Mesothelial cell of epicardium (in vitro differentiated cells): ENCODE measurements around the gene GALR1. TPM values are rescaled to one million over a fixed set of nuclear protein-coding genes. Genes with fewer than 3 reads are reported as not detected.

Experiments
- DNase-seq, 2 experiments: peaks; one replicate each; pipeline ENCODE4 v3.0.0; 2021; ENCODE audit warnings: low spot score in 2 of 2; ENCODE audit not compliant: unreplicated experiment in 2 of 2
- H3K27ac Mint-ChIP-seq: 2 replicates; pipeline ENCODE4 v1.8.0; 2021; ENCODE audit warnings: mixed read lengths
- H3K27me3 Mint-ChIP-seq: 2 replicates; pipeline ENCODE4 v1.8.0; 2021; ENCODE audit warnings: low read depth, mixed read lengths
- H3K36me3 Mint-ChIP-seq: 2 replicates; pipeline ENCODE4 v1.8.0; 2021; ENCODE audit warnings: mixed read lengths
- H3K4me1 Mint-ChIP-seq: 2 replicates; pipeline ENCODE4 v1.8.0; 2021; ENCODE audit warnings: mixed read lengths
- H3K4me3 Mint-ChIP-seq: 2 replicates; pipeline ENCODE4 v1.8.0; 2021; ENCODE audit warnings: mild to moderate bottlenecking, moderate library complexity, mixed read lengths
- H3K9me3 Mint-ChIP-seq: 2 replicates; pipeline ENCODE4 v1.8.0; 2021; ENCODE audit warnings: mixed read lengths
- CTCF ChIP-seq: fragments of 200-600 bp; sonication (generic); IDR thresholded peaks from one replicate; pipeline ENCODE4 v1.5.0; 2021; ENCODE audit warnings: antibody characterized with exemption; ENCODE audit not compliant: unreplicated experiment
- total RNA-seq: library from RNA; stranded (reverse); gene quantifications from 3 replicates; pipeline ENCODE4 v1.2.1, GENCODE V29; 2021

Gene GALR1
- total RNA-seq, 1 donor from 2014 or later, result not detected

GRCh38 chr18:77299706-77300105, 50.1 kb downstream of the GALR1 start:
- Mint-ChIP-seq H3K4me1 (no peaks in the 10 kb centered on the region), H3K27me3 (peaks cover 23% of the 10 kb centered on the region), H3K4me3 (no peak overlapping the region), H3K9me3 (no peaks in the 10 kb centered on the region), H3K27ac (no peak overlapping the region), H3K36me3 (no peaks in the 10 kb centered on the region)
- TF ChIP-seq CTCF, result no peak
- DNase-seq, result no peak

DNA sequence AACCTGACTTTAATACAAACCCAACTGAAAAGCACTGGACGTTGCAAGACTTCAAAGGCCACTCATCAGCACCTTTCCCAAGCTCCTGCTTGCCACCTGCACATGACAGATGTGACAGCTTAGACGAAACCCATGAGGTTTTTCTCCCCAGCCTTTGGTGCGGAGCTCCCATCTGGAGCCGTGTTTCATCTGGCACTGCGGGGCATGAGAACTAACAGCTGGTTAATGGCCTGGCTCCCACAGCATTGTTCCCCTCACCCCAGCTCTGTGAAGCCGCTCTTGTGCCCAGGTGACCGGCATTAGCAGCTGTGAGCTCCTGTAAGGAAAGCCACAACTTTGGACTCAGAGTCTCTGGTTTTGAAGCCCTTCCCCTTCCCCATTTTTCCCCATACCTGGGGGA, 50.9 kb downstream of the GALR1 start:
- H3K36me3 Mint-ChIP-seq, result no peaks in the 10 kb centered on the region
- no peak for TF ChIP-seq CTCF
- DNase-seq, result no peak
- peaks cover 23% of the 10 kb centered on the region for H3K27me3 Mint-ChIP-seq
- H3K4me3 Mint-ChIP-seq, result no peak overlapping the region
- no peaks in the 10 kb centered on the region for H3K9me3 Mint-ChIP-seq
- no peaks in the 10 kb centered on the region for H3K4me1 Mint-ChIP-seq
- no peak overlapping the region for H3K27ac Mint-ChIP-seq

DNA sequence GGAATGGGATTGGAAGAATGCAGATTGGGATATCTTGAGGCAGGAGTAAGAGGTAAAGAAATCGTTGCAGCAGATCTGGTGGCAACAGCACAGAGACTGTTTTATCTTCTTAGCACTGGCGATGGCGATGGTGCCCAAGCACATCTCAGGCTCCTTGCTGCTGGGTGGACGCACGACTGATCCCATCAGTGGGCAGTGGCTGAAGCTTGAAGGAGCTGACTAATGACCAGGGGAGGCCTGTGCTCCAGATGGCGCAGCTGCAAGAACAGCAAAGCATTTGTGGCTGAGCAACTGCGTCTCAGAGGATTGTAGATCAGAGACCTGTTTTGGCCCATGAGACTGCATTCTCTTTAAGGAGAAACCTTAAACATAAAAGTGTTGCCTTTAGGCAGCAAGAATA, 54.6 kb downstream of the GALR1 start:
- no peak for TF ChIP-seq CTCF
- no peaks in the 10 kb centered on the region for H3K9me3 Mint-ChIP-seq
- DNase-seq, result no peak
- no peaks in the 10 kb centered on the region for H3K36me3 Mint-ChIP-seq
- H3K27ac Mint-ChIP-seq, result no peak overlapping the region
- peaks cover 13% of the 10 kb centered on the region for H3K27me3 Mint-ChIP-seq
- no peak overlapping the region for H3K4me3 Mint-ChIP-seq
- H3K4me1 Mint-ChIP-seq, result no peaks in the 10 kb centered on the region

GRCh38 chr18:77305676-77306075, 56.0 kb downstream of the GALR1 start:
- H3K27me3 Mint-ChIP-seq, result peaks cover 13% of the 10 kb centered on the region
- no peak overlapping the region for H3K4me3 Mint-ChIP-seq
- no peak overlapping the region for H3K27ac Mint-ChIP-seq
- H3K36me3 Mint-ChIP-seq, result no peaks in the 10 kb centered on the region
- DNase-seq, result no peak
- no peak for TF ChIP-seq CTCF
- no peaks in the 10 kb centered on the region for H3K9me3 Mint-ChIP-seq
- no peaks in the 10 kb centered on the region for H3K4me1 Mint-ChIP-seq

DNA sequence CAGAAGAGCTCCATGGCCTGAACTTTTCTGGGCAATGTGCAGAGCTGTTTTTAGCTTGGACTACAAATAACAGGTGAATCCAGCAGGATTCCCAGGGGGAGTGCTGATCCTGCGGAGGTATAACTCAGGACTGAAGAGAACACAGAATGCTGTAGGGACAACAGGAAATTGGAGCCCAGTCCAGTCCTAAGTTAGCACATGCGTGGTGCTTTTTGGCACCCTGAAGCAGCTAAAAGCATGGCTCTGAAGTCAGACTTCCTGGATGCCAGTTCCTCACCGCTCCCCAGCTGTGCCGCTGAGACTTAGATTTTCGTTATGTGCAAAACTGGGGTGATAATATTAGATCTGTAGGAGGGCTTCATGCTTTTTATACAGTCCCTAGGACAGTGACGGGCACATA, 58.6 kb downstream of the GALR1 start:
- Mint-ChIP-seq H3K4me3 (no peak overlapping the region), H3K4me1 (no peaks in the 10 kb centered on the region), H3K27me3 (peaks cover 8% of the 10 kb centered on the region), H3K27ac (no peak overlapping the region), H3K36me3 (no peaks in the 10 kb centered on the region), H3K9me3 (no peaks in the 10 kb centered on the region)
- TF ChIP-seq CTCF, result no peak
- DNase-seq, result no peak

- Mint-ChIP-seq H3K4me1 (no peaks in the 10 kb centered on the region), H3K4me3 (no peak overlapping the region), H3K36me3 (no peaks in the 10 kb centered on the region), H3K9me3 (no peaks in the 10 kb centered on the region), H3K27ac (no peak overlapping the region), H3K27me3 (peaks cover 7% of the 10 kb centered on the region)
- TF ChIP-seq CTCF, result no peak
- no peak for DNase-seq
Observed at GRCh38 chr18:77314511-77314910, 64.9 kb downstream of the GALR1 start.
